Stimulated activated CD8-positive, alpha-beta memory T cell treated with anti-CD3 and anti-CD28 coated beads, Interleukin-12 subunit alpha, Interleukin-12 subunit beta, amount 100 ng/mL, for 1 hour (primary cell): ENCODE results near the gene P2RY13.

Source experiments
- DNase-seq: peaks from one replicate; pipeline ENCODE4 v3.0.0-alpha.2; 2020; ENCODE audit warnings: low read depth

P2RY13 gene

GRCh38 chr3:151293127-151293526, 36.2 kb downstream of the P2RY13 start:
- no peak for DNase-seq

DNA sequence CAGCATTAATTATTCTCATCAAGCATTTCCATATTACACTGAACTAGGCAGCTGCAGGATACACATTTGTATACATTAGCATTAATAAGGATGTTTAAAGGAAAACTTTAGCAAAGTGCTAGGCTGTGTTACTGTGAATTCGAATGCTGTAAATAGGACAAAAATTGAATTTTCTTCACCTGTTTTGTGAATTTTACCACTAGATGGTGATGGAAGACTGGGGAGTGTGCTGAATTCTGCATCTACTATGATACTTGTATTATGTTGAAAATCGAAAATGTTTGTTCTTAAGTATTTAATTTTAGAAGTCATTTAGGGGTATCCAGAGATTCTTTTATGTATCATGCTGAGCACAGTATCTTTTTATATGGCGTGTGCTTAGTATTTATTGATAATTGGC, 38.7 kb downstream of the P2RY13 start:
- no peak for DNase-seq

DNA sequence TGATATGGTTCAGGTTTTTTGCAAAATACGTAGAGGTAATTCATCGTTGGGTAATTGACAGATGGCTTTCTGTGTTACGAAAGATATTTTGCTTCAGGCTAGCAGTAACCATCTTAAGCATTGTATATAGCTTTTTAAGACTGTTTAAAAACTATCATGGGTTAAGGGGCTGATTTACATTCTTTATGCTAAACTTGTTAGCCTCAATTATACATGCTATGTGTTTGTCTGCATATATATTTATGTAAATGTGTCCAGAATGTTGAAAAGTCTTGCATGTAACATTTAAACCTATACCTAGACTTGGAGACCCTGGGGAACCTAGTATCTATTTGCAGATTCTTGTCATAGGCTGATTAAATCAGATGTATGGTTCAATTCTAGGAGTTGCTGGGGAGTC, 39.9 kb downstream of the P2RY13 start:
- no peak for DNase-seq

DNA sequence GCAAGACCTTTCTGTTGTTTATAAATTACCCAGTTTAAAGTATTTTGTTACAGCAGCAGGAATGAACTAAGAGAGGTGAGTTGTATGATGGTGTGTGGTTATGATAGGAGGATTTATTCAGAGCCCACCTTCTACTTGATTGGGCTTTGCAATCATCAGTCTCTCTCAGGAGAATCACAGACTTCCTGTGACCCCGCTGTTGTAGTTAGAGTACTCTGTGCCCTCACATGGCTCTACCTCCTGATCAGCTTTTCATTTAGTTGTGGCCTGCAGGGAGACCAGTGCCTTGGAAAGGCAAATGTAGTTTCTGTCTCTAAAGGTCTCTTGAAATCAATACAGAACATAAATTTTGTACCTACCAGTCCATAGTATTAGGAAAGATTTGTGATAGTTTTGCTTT, 43.4 kb downstream of the P2RY13 start:
- no peak for DNase-seq

DNA sequence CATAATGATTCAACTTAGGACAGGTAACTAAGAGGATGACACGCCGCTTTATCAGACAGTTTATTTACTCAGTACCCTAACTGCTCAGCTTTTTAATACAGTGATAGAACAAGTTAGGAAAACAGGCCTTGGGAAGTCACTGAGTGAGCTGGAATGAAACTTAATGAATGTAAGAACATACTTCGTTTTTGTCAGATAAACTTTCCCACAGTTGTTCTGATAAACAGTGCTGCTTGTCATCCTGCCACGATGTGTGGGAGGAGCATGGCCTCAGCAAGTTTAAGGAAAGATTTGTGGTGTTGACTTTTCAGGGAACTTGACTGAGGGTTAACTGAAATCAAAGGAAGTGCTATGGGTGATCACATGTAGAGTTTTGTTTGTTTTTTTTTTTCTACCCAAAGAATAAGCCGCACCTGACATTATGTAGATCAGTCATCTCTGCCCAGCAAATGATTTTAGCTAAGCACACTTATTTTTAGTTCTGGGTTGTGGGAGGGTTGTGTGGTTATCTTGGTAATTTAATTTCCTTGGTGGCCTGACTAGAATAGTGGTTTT, 45.4 kb downstream of the P2RY13 start:
- no peak for DNase-seq

DNA sequence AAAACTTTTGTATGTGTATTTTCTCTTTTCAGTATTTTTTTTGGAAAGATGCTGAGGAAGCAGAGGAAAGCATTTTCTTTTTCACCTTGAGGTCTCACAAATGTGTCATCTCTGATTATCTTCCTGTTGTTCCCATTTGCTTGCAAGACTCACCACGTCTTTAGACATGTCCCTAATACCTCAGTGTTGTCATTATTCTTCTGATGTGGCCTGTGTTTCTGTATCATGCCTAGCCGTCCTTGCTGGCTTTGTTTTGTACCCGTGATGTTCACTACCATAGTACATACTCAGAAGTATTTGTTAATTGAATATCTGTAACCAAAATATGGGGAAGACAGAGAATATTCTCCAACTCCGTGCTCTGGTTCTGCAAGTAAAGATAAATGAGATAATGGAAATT, 46.0 kb downstream of the P2RY13 start:
- DNase-seq = no peak

GRCh38 chr3:151282921-151283320, 46.4 kb downstream of the P2RY13 start:
- no peak for DNase-seq

DNA sequence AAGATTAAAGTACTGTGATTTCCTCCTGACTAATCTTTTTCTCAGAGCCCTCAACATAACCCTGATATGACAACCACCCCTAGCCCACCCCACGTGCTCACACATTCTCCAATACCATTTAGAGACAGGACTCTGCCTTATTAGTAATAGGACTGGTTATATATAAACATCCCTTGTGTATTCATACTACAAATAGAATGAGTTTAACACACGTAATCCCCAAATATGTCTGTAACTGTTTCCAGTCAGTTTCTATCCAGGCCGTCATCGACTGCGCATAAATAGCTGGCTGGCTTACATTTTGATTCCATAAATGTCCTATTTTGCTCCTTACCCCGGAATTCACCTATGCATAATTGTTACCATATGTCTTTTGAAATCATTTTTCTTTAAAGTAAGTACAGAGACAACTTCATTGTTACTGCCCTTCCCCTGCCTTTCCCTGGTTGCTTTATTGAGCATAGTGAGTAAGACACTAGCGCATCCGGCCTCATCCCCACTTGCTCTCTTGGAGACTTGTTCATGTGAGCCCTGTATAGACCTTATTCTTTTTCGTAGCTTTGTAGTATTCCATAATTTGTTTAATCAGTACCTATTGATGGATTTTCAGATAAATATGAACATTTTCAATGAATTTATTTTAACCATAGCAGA, 47.6 kb downstream of the P2RY13 start:
- DNase-seq = no peak

DNA sequence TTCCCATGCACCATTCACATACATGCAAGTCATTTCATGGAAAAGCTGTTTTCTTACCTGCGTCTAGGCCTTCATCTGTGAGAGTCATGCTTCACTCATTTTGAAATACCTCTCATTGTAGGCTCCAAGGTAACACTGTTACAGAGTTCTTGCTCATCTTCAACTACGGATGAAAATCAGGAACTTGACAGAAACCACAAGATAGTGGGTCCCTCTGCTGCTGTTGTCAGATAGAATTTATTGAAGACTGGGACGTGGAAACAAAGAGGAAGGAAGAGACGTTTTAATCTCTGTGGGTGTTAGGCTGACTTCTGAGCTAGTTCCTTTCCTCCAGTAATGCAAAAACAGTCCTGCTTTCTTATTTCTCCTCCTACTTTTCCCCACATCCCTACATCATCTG, 51.1 kb downstream of the P2RY13 start, which contains the start of gene P2RY14:
P2RY14 (minus strand) TSS at position 313 of the 400 bp plus-strand sequence. CDS start 64,226 bp downstream, outside the sequence.
- no peak for DNase-seq

- DNase-seq = no peak
Observed at GRCh38 chr3:151276687-151277042, 52.7 kb downstream of the P2RY13 start.
